HepG2 (cell line): Measurements from ENCODE around the gene PSMB10. TPM values are rescaled to one million over a fixed set of nuclear protein-coding genes. Genes with fewer than 3 reads are reported as not detected.

ENCODE experiments used
- HNF1A ChIP-seq, 2 experiments: sonication (generic) in 1 of 2; formaldehyde crosslinking in 1 of 2; IDR thresholded peaks; 2 replicates each; pipeline versions ENCODE4 v1.4.0 to v1.6.1; 2016 to 2020; ENCODE audit warnings: borderline replicate concordance in 1 of 2, low read depth in 1 of 2, mild to moderate bottlenecking in 1 of 2, missing genetic modification reagents in 1 of 2
- SOX13 ChIP-seq, 3 experiments: fragments of 450-650 bp in 1 of 3; sonication (generic) in 1 of 3; formaldehyde crosslinking in 1 of 3; IDR thresholded peaks in 2 of 3; conservative IDR thresholded peaks in 1 of 3; 2 replicates each; pipeline versions ENCODE4 v1.5.0 to v1.6.1; 2016 to 2020; ENCODE audit warnings: antibody characterized with exemption in 1 of 3, mild to moderate bottlenecking in 1 of 3, missing compliant biosample characterization in 1 of 3, missing genetic modification reagents in 1 of 3, moderate library complexity in 1 of 3
- STAG1 ChIP-seq: sonication (generic); formaldehyde crosslinking; IDR thresholded peaks from 2 replicates; pipeline ENCODE4 v1.4.0; 2020; ENCODE audit warnings: missing genetic modification reagents
- ZBTB1 ChIP-seq: sonication (generic); formaldehyde crosslinking; IDR thresholded peaks from 2 replicates; pipeline ENCODE4 v1.4.0; 2020; ENCODE audit warnings: missing genetic modification reagents, borderline replicate concordance
- ZBTB40 ChIP-seq, 2 experiments: fragments of 450-650 bp in 1 of 2; sonication (generic) in 1 of 2; formaldehyde crosslinking in 1 of 2; IDR thresholded peaks; 2 replicates each; pipeline versions ENCODE4 v1.6.1 to v1.8.0; 2016 to 2022; ENCODE audit warnings: antibody characterized with exemption in 1 of 2, mild to moderate bottlenecking in 1 of 2, missing genetic modification reagents in 1 of 2
- ZNF816 ChIP-seq: sonication (generic); formaldehyde crosslinking; IDR thresholded peaks from 2 replicates; pipeline ENCODE4 v1.8.0; 2022; ENCODE audit warnings: missing genetic modification reagents, mild to moderate bottlenecking, borderline replicate concordance
- polyA plus RNA-seq, 8 experiments: library from polyadenylated mRNA; depleted of rRNA in 3 of 8; stranded (reverse) in 7 of 8; unstranded in 1 of 8; fragments of >200 nt; fragmentation: Illumina TruSeq in 4 of 8; extraction: Trizol in 4 of 8; gene quantifications; 2 replicates each; pipeline versions ENCODE4 v1.2.1 to v1.2.3, GENCODE V29; 2011 to 2016; ENCODE audit warnings: low read depth in 4 of 8, missing spikeins in 1 of 8, mixed read lengths in 1 of 8; ENCODE audit not compliant: insufficient read depth in 1 of 8
- total RNA-seq, 5 experiments: library from RNA; depleted of rRNA; stranded (reverse); fragments of >200 nt; fragmentation: Illumina TruSeq; extraction: Trizol; gene quantifications; 2 replicates each; pipeline ENCODE4 v1.2.3, GENCODE V29; 2016; ENCODE audit warnings: low read depth in 1 of 5

The PSMB10 gene
- total and polyA plus RNA-seq, 2 of the 13 experiments (the other 11 are each of a cell fraction or from before 2014, with no cell fraction given), result 12.7 to 65.9 TPM

GRCh38 chr16:67936124-67936879, at the start of gene PSMB10 (continued):
- TF ChIP-seq ZBTB40 (IDR thresholded peaks at IDR 0.05) (no peak), ZBTB40 (CRISPR knock-in tag; IDR thresholded peaks at IDR 0.05) (no peak), HNF1A (IDR thresholded peaks at IDR 0.05; ENCODE audit: low read depth) (no peak), HNF1A (CRISPR knock-in tag; IDR thresholded peaks at IDR 0.05; ENCODE audit: borderline replicate concordance) (peak; percentile 3; the same call in 1 of the 2 replicates), STAG1 (CRISPR knock-in tag) (0 out of 2 replicates have a peak, but pooled peaks have one; percentile 28), ZNF816 (0 out of 2 replicates have a peak, but pooled peaks have one; percentile 41), ZBTB1 (CRISPR knock-in tag) (no peak), SOX13 (IDR thresholded peaks at IDR 0.05) (no peak), SOX13 (CRISPR knock-in tag; conservative IDR thresholded peaks at IDR 0.05 in 1 of 2, IDR thresholded peaks at IDR 0.05 in 1 of 2) (0 out of 4 replicates have a peak, but pooled peaks of 1 of the 2 experiments have one; percentile 45)
